ENCODE data around the gene MYH11.

- no peak for TF ChIP-seq GATA3 (IDR thresholded peaks at IDR 0.05; ENCODE audit: low read depth, low read length)
- TF ChIP-seq GATA2 (IDR thresholded peaks at IDR 0.05; ENCODE audit: low read depth, low read length) = no peak
Measured at GRCh38 chr16:15811481-15812400, 45.1 kb downstream of the MYH11 start.

All from SH-SY5Y (cell line).